Measurements from ENCODE around the gene TOMT. TPM values are rescaled to one million over a fixed set of nuclear protein-coding genes. Genes with fewer than 3 reads are reported as not detected.
A peak's percentile ranks its signal among the peaks of the same experiment; 100 is the strongest.

The TOMT gene
- total and polyA plus RNA-seq, 2 donors: not detected

- no peaks in the 10 kb centered on the region for H3K4me1 ChIP-seq (ENCODE audit: insufficient read depth)
- 3% methylated on average over 9 of the region's 9 CpGs for WGBS
- H3K4me3 ChIP-seq (ENCODE audit: low read depth, low read length): peak overlapping the region; percentile 78
- peak overlapping the region; percentile 90 for H3K27ac ChIP-seq (ENCODE audit: low read depth)
- DNase-seq (ENCODE audit: extremely low spot score): no peak
- no peaks in the 10 kb centered on the region for H3K36me3 ChIP-seq (ENCODE audit: insufficient read depth)
Observed at GRCh38 chr11:72102631-72102945, 3.1 kb upstream of the TOMT start.

DNA sequence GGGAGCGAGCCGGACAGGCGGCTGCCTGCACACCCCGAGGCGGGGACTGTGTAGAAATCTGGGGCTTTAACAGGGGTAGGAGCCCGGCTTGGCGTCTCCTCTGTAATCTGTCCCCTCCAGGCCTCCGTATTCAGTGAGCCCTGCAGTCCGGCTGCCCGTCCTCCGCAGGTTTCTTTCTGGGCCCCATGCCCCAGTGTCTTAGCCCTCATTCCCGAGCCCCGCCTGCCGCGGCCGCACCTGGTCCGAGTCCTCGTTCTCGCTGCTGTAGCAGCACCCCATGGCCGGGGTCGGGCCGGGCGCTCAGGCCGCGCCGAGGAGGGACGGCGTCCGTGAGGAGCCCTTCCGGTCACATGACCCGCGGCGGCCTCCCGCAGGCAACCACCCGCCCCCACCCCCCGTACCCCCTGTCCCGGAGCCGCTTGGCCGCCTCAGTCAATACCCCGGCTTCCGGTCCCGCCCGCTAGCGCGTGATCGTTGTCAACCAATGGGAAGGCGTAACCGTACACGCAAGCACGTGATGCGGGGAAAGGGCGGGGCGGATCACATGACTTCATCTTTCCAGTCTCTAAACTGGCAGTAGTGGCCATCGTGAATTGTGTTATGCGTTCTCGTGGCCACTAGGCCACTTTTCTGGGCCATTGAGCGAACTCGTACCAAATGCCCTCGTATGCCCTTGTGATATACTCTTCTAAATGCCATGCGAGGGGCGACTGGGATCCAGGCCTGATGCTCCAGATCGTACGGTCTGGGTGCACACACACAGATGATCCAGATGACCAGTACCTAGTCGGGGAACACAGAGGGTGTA is 2.6 kb upstream of the TOMT start, which contains the start of gene LAMTOR1:
TSS of gene LAMTOR1 (minus strand) at position 352 of the 808 bp plus-strand sequence. CDS start at position 279, 73 bp downstream.
- no peaks in the 10 kb centered on the region for H3K4me1 ChIP-seq (ENCODE audit: insufficient read depth)
- DNase-seq (ENCODE audit: extremely low spot score): peak; percentile 98
- peak within 1 kb of the TSS; percentile 78 for H3K4me3 ChIP-seq (ENCODE audit: low read depth, low read length)
- H3K36me3 ChIP-seq (ENCODE audit: insufficient read depth): no peaks in the 10 kb centered on the region
- H3K27ac ChIP-seq (ENCODE audit: low read depth): peak within 1 kb of the TSS; percentile 90
- 2% methylated on average over 64 of the region's 64 CpGs for WGBS

GRCh38 chr11:72103754-72104167 is 2.0 kb upstream of the TOMT start:
- no peak overlapping the region for H3K4me3 ChIP-seq (ENCODE audit: low read depth, low read length)
- no peaks in the 10 kb centered on the region for H3K4me1 ChIP-seq (ENCODE audit: insufficient read depth)
- WGBS: 79% methylated on average over 11 of the region's 11 CpGs

GRCh38 chr11:72111300-72112142 is 5.8 kb downstream of the TOMT start:
- Histone ChIP-seq H3K4me3 (ENCODE audit: low read depth, low read length) (peak overlapping the region; percentile 37), H3K4me1 (ENCODE audit: insufficient read depth) (no peaks in the 10 kb centered on the region), H3K27ac (ENCODE audit: low read depth) (peak overlapping the region; percentile 91), H3K36me3 (ENCODE audit: insufficient read depth) (no peaks in the 10 kb centered on the region)
- 1% methylated on average over 10 of the region's 10 CpGs for WGBS
- DNase-seq (ENCODE audit: extremely low spot score): no peak

More at GRCh38 chr11:72103754-72104167, 2.0 kb upstream of the TOMT start:
- Histone ChIP-seq H3K27ac (ENCODE audit: low read depth) (peak overlapping the region; percentile 83), H3K36me3 (ENCODE audit: insufficient read depth) (no peaks in the 10 kb centered on the region)
- no peak for DNase-seq (ENCODE audit: extremely low spot score)

GRCh38 chr11:72112143-72112977 is 6.6 kb downstream of the TOMT start, which contains the start of gene ANAPC15:
ANAPC15 (minus strand) TSS chr11:72112695; CDS start chr11:72111276, 1,419 bp downstream.
- DNase-seq (ENCODE audit: extremely low spot score): peak; percentile 100
- WGBS: under 1% methylated on average over 49 of the region's 49 CpGs
- Histone ChIP-seq H3K36me3 (ENCODE audit: insufficient read depth) (no peaks in the 10 kb centered on the region), H3K4me1 (ENCODE audit: insufficient read depth) (no peaks in the 10 kb centered on the region), H3K27ac (ENCODE audit: low read depth) (peak within 1 kb of the TSS; percentile 91), H3K4me3 (ENCODE audit: low read depth, low read length) (peak within 1 kb of the TSS; percentile 46)

- peak overlapping the region; percentile 46 for H3K4me3 ChIP-seq (ENCODE audit: low read depth, low read length)
- H3K4me1 ChIP-seq (ENCODE audit: insufficient read depth): no peaks in the 10 kb centered on the region
- H3K27ac ChIP-seq (ENCODE audit: low read depth): peak overlapping the region; percentile 82
- WGBS: 60% methylated on average over 9 of the region's 9 CpGs
- H3K36me3 ChIP-seq (ENCODE audit: insufficient read depth): no peaks in the 10 kb centered on the region
- DNase-seq (ENCODE audit: extremely low spot score): no peak
Observed at GRCh38 chr11:72112978-72113808, 7.5 kb downstream of the TOMT start.

GRCh38 chr11:72114570-72114969 is 8.8 kb downstream of the TOMT start:
- 98% methylated on average over 1 of the region's 1 CpG for WGBS
- no peak for DNase-seq (ENCODE audit: extremely low spot score)
- Histone ChIP-seq H3K27ac (ENCODE audit: low read depth) (no peak overlapping the region), H3K4me1 (ENCODE audit: insufficient read depth) (no peaks in the 10 kb centered on the region), H3K4me3 (ENCODE audit: low read depth, low read length) (no peak overlapping the region), H3K36me3 (ENCODE audit: insufficient read depth) (no peaks in the 10 kb centered on the region)

- H3K36me3 ChIP-seq (ENCODE audit: insufficient read depth): no peaks in the 10 kb centered on the region
- H3K4me3 ChIP-seq (ENCODE audit: low read depth, low read length): no peak overlapping the region
- no peak for DNase-seq (ENCODE audit: extremely low spot score)
- no peak overlapping the region for H3K27ac ChIP-seq (ENCODE audit: low read depth)
- H3K4me1 ChIP-seq (ENCODE audit: insufficient read depth): no peaks in the 10 kb centered on the region
- 90% methylated on average over 6 of the region's 6 CpGs for WGBS
Observed at GRCh38 chr11:72116019-72116755, 10.5 kb downstream of the TOMT start.

DNA sequence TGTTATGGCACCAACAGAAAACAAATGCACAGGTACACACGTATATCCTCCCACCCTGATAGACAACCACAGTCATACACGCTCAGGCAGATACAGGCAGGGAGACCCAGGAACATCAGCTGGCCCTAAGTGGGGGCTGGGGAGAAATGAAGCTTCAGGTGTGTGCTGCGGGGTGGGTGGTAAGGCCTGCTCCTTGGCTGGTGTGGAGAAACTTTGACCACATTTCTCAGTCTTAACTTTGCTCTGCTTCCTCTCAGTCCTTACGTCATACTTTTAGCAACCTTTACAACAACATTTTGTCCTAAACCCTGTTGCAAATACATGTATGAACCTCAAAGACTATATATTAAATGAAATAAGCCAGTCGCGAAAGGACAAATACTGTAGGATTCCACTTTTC is 13.5 kb downstream of the TOMT start:
- DNase-seq (ENCODE audit: extremely low spot score): no peak
- Histone ChIP-seq H3K27ac (ENCODE audit: low read depth) (no peak overlapping the region), H3K4me1 (ENCODE audit: insufficient read depth) (no peaks in the 10 kb centered on the region), H3K4me3 (ENCODE audit: low read depth, low read length) (no peak overlapping the region), H3K36me3 (ENCODE audit: insufficient read depth) (no peaks in the 10 kb centered on the region)
- WGBS: 80% methylated on average over 6 of the region's 6 CpGs

GRCh38 chr11:72120930-72121329 is 15.2 kb downstream of the TOMT start:
- WGBS: 76% methylated on average over 2 of the region's 2 CpGs
- H3K36me3 ChIP-seq (ENCODE audit: insufficient read depth): no peaks in the 10 kb centered on the region
- H3K4me1 ChIP-seq (ENCODE audit: insufficient read depth): no peaks in the 10 kb centered on the region
- no peak overlapping the region for H3K4me3 ChIP-seq (ENCODE audit: low read depth, low read length)
- no peak for DNase-seq (ENCODE audit: extremely low spot score)
- no peak overlapping the region for H3K27ac ChIP-seq (ENCODE audit: low read depth)

- Histone ChIP-seq H3K4me3 (ENCODE audit: low read depth, low read length) (no peak overlapping the region), H3K4me1 (ENCODE audit: insufficient read depth) (no peaks in the 10 kb centered on the region), H3K36me3 (ENCODE audit: insufficient read depth) (no peaks in the 10 kb centered on the region), H3K27ac (ENCODE audit: low read depth) (no peak overlapping the region)
- no peak for DNase-seq (ENCODE audit: extremely low spot score)
- 86% methylated on average over 1 of the region's 1 CpG for WGBS
Observed at GRCh38 chr11:72122607-72123006, 16.9 kb downstream of the TOMT start.

GRCh38 chr11:72123117-72123653 is 17.5 kb downstream of the TOMT start:
- no peaks in the 10 kb centered on the region for H3K4me1 ChIP-seq (ENCODE audit: insufficient read depth)
- 72% methylated on average over 3 of the region's 3 CpGs for WGBS
- H3K27ac ChIP-seq (ENCODE audit: low read depth): no peak overlapping the region
- no peak overlapping the region for H3K4me3 ChIP-seq (ENCODE audit: low read depth, low read length)
- DNase-seq (ENCODE audit: extremely low spot score): no peak
- H3K36me3 ChIP-seq (ENCODE audit: insufficient read depth): no peaks in the 10 kb centered on the region

Measured in urinary bladder (tissue), 4 donors.